Measurements from ENCODE around the gene SEC22A. TPM values are rescaled to one million over a fixed set of nuclear protein-coding genes. Genes with fewer than 3 reads are reported as not detected.
A peak's percentile ranks its signal among the peaks of the same experiment; 100 is the strongest.

Gene SEC22A
- total and polyA plus RNA-seq, 2 of the 8 experiments (the other 6 are each of a cell fraction or from before 2014, with no cell fraction given): 10.6 to 17.1 TPM

- no peak overlapping the region for H2BK120ac ChIP-seq (replicated peaks; ENCODE audit: low read depth, low read length)
- H2BK12ac ChIP-seq (ENCODE audit: low read depth, low read length): no peak overlapping the region
- FAIRE-seq (no peak), DNase-seq (ENCODE audit: low read depth in 1 of 2, low spot score in 2 of 2) (peak in 1 of 2 experiments; percentile 45)
- H3K36me3 ChIP-seq (ENCODE audit: control insufficient read depth in 2 of 4, insufficient read depth in 4 of 4, low read length in 3 of 4): peaks cover 0 to 7% (median 2%) of the 10 kb centered on the region in 4 experiments; a peak in 3 of 8 replicates
- H3K4me3 ChIP-seq (ENCODE audit: extremely low read depth in 1 of 4, insufficient read depth in 2 of 4, low read depth in 3 of 4, low read length in 4 of 4): no peak overlapping the region
- H2BK5ac ChIP-seq (ENCODE audit: low read depth, low read length): no peak overlapping the region
- H3K27me3 ChIP-seq (replicated peaks in 1 of 4; ENCODE audit: control insufficient read depth in 3 of 4, extremely low read depth in 1 of 4, insufficient read depth in 3 of 4, low read length in 3 of 4): no peaks in the 10 kb centered on the region
- no peak overlapping the region for H2AFZ ChIP-seq (ENCODE audit: low read length)
- no peak overlapping the region for H3K14ac ChIP-seq (ENCODE audit: insufficient read length)
- no peaks in the 10 kb centered on the region for H3K23me2 ChIP-seq (ENCODE audit: low read depth, low read length)
- no peak overlapping the region for H2AK5ac ChIP-seq (ENCODE audit: low read depth, low read length)
- H3K79me1 ChIP-seq (ENCODE audit: low read depth, low read length): no peaks in the 10 kb centered on the region
- no peak overlapping the region for H3K4ac ChIP-seq (replicated peaks; ENCODE audit: insufficient read length, low read depth, low read length)
- no peak overlapping the region for H2BK20ac ChIP-seq (ENCODE audit: low read length)
- H4K8ac ChIP-seq (ENCODE audit: extremely low read depth, insufficient read depth, low read length): no peak overlapping the region
- H4K20me1 ChIP-seq (replicated peaks in 1 of 2; ENCODE audit: control insufficient read depth in 1 of 2, insufficient read depth in 2 of 2, low read length in 2 of 2): peaks cover 0 to 2% of the 10 kb centered on the region in 2 experiments
- no peak overlapping the region for H2BK15ac ChIP-seq (ENCODE audit: low read length)
- ChIA-PET CTCF (ENCODE audit: partially characterized antibody) (interaction anchor here (1.0 kb wide), 1 partner anchor 117 kb away, joined by 3 read pairs; no protein-coding TSS in a partner anchor), POLR2A (ENCODE audit: partially characterized antibody) (interaction anchor here (0.6 to 1.0 kb wide), 3 partner anchors 21 to 299 kb away, joined by 3 read pairs; no protein-coding TSS in a partner anchor)
- no peak overlapping the region for H3K56ac ChIP-seq (replicated peaks; ENCODE audit: insufficient read length, low read depth, low read length)
- H3K23ac ChIP-seq (ENCODE audit: insufficient read length): no peak overlapping the region
- TF ChIP-seq GABPA (IDR thresholded peaks at IDR 0.05; ENCODE audit: borderline replicate concordance, insufficient read depth, low read length): no peak
- no peak overlapping the region for H3K18ac ChIP-seq (ENCODE audit: extremely low read depth, low read length)
- no peak overlapping the region for H4K91ac ChIP-seq (replicated peaks; ENCODE audit: insufficient read length, low read length)
- H3K9me3 ChIP-seq (ENCODE audit: insufficient read depth in 2 of 2, low read depth in 1 of 2, low read length in 1 of 2): no peaks in the 10 kb centered on the region
- H4K5ac ChIP-seq (ENCODE audit: insufficient read length, low read depth, low read length): no peak overlapping the region
- peaks cover 0 to 10% (median 4%) of the 10 kb centered on the region in 4 experiments; a peak in 4 of 7 replicates for H3K4me1 ChIP-seq (replicated peaks in 1 of 4; ENCODE audit: control insufficient read depth in 3 of 4, insufficient read depth in 4 of 4, low read length in 3 of 4)
- 87% methylated on average over 7 of the region's 7 CpGs; no CpG with 5 or more reads in 1 of the 2 experiments for WGBS, 2 experiments (ENCODE audit: extremely low coverage in 1 of 2, insufficient coverage in 1 of 2, insufficient read length in 1 of 2, insufficient replicate concordance in 2 of 2, low coverage in 1 of 2, low lambda C conversion rate in 2 of 2, missing lambda C conversion rate in 1 of 2)
- H3K79me2 ChIP-seq (ENCODE audit: control insufficient read depth in 1 of 2, insufficient read depth in 2 of 2, low read length in 2 of 2): no peaks in the 10 kb centered on the region
- no peak overlapping the region for H3K4me2 ChIP-seq (ENCODE audit: insufficient read depth in 1 of 2, low read depth in 2 of 2, low read length in 2 of 2)
- H3K9ac ChIP-seq (replicated peaks in 1 of 4; ENCODE audit: extremely low read depth in 1 of 4, low read depth in 3 of 4, low read length in 3 of 4): no peak overlapping the region
- H3K27ac ChIP-seq (ENCODE audit: low read depth, low read length): no peak overlapping the region
Measured at GRCh38 chr3:123279121-123279520, 77.4 kb downstream of the SEC22A start.
